T-helper 2 cell treated with Interferon-gamma antibody and Interleukin-4, amounts not matched to agents 100 ng/mL and 5 ng/mL, for 36 hours (primary cell): ENCODE results near the gene S100A16. TPM values are rescaled to one million over a fixed set of nuclear protein-coding genes. Genes with fewer than 3 reads are reported as not detected.
"Not testable (repeated sequence)": the region's sequence is repeated elsewhere in the genome, so short reads cannot be mapped to it uniquely, and the experiment has no call there.

ENCODE experiments used
- intact Hi-C: fragments of 100-400 bp; cut with micrococcal nuclease; formaldehyde crosslinking; loops from one replicate; pipeline ENCODE4 v1.15.1; 2023
- total RNA-seq: library from RNA; stranded (reverse); gene quantifications from 2 replicates; pipeline ENCODE4 v1.2.3, GENCODE V29; 2022

Gene S100A16
- total RNA-seq, 1 donor from 2014 or later: not detected

GRCh38 chr1:153588033-153588432 is 24.9 kb downstream of the S100A16 start:
- intact Hi-C loops: loop anchor here (10.0 kb wide), 1 partner anchor 613 kb away; the partner anchor contains the start of gene SPRR4

- intact Hi-C loops: loop anchor here (10.0 kb wide), 1 partner anchor 613 kb away; the partner anchor contains the start of gene SPRR4
These were observed 25.6 kb downstream of the S100A16 start for GRCh38 chr1:153587314-153587713.

- intact Hi-C loops: loop anchor here (10.0 kb wide), 1 partner anchor 612 kb away; the partner anchor contains the start of gene SPRR4
These were observed 26.6 kb downstream of the S100A16 start for GRCh38 chr1:153586347-153586746.

GRCh38 chr1:153585006-153585405 is 27.9 kb downstream of the S100A16 start:
- intact Hi-C loops: loop anchor here (10.0 kb wide), 1 partner anchor 610 kb away; the partner anchor contains the start of gene SPRR4

- intact Hi-C loops: loop anchor here (10.0 kb wide), 1 partner anchor 609 kb away; the partner anchor contains the start of gene SPRR4
These were observed 29.0 kb downstream of the S100A16 start for GRCh38 chr1:153583976-153584375.

GRCh38 chr1:153583514-153583913 is 29.4 kb downstream of the S100A16 start:
- intact Hi-C loops: loop anchor here (10.0 kb wide), 1 partner anchor 609 kb away; the partner anchor contains the start of gene SPRR4

GRCh38 chr1:153582836-153583235 is 30.1 kb downstream of the S100A16 start:
- intact Hi-C loops: loop anchor here (10.0 kb wide), 1 partner anchor 608 kb away; the partner anchor contains the start of gene SPRR4

GRCh38 chr1:153578936-153579335 is 34.0 kb downstream of the S100A16 start:
- intact Hi-C loops: no loop called here

- intact Hi-C loops: no loop called here
These were observed 34.4 kb downstream of the S100A16 start for GRCh38 chr1:153578490-153578889.

GRCh38 chr1:153577624-153578051 is 35.3 kb downstream of the S100A16 start:
- intact Hi-C loops: no loop called here

GRCh38 chr1:153577138-153577537 is 35.8 kb downstream of the S100A16 start:
- intact Hi-C loops: no loop called here

GRCh38 chr1:153575497-153575896 is 37.4 kb downstream of the S100A16 start:
- intact Hi-C loops: not testable (repeated sequence)

- intact Hi-C loops: not testable (repeated sequence)
These were observed 37.9 kb downstream of the S100A16 start for GRCh38 chr1:153575081-153575491.

- intact Hi-C loops: no loop called here
These were observed 39.6 kb downstream of the S100A16 start for GRCh38 chr1:153573351-153573750.

GRCh38 chr1:153572569-153573015 is 40.3 kb downstream of the S100A16 start:
- intact Hi-C loops: loop anchor here (1.0 kb wide), 1 partner anchor 45 kb away; no protein-coding TSS in a partner anchor

GRCh38 chr1:153571706-153572105 is 41.2 kb downstream of the S100A16 start:
- intact Hi-C loops: loop anchor here (1.0 kb wide), 1 partner anchor 46 kb away; no protein-coding TSS in a partner anchor

- intact Hi-C loops: no loop called here
These were observed 42.1 kb downstream of the S100A16 start for GRCh38 chr1:153570874-153571273.

GRCh38 chr1:153569465-153569864 is 43.5 kb downstream of the S100A16 start:
- intact Hi-C loops: no loop called here

- intact Hi-C loops: loop anchor here (1.0 kb wide), 2 partner anchors 35 to 59 kb away; no protein-coding TSS in a partner anchor
These were observed 44.4 kb downstream of the S100A16 start for GRCh38 chr1:153568367-153569099.

GRCh38 chr1:153567621-153568366 is 45.1 kb downstream of the S100A16 start:
- intact Hi-C loops: loop anchor here (1.0 kb wide), 2 partner anchors 34 to 58 kb away; no protein-coding TSS in a partner anchor
